C4-2B (cell line): ENCODE measurements around the gene IFNG-AS1.

Source experiments
- CTCF ChIP-seq: fragments of 450-650 bp; conservative IDR thresholded peaks from 2 replicates; pipeline ENCODE4 v1.5.1; 2017; ENCODE audit warnings: mild to moderate bottlenecking
- ZFX ChIP-seq: fragments of 450-650 bp; IDR thresholded peaks from 2 replicates; pipeline ENCODE4 v1.6.1; 2017

GRCh38 chr12:68034567-68034966 lies 45.3 kb downstream of the IFNG-AS1 start:
- TF ChIP-seq CTCF (no peak), ZFX (no peak)
